Measurements from ENCODE around the gene TOM1.

DNA sequence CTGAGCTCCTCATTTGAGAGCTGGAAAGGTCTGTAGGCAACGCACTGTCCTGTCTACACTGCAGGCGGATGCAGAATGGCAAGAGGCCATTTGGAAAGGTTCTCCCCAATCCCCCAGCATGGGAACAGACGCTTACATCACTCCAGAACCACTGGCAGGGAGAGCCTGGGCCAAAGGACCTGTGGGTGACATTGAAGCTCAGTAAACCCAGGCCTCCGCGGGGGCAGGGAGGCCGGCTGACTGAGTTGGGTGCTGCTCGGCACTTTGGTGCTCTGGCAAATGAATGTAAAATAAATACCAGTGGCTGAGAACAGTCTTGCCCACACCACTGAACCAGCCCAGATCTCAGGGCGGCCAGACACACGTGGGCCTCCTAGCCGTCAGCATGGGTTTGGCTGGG is 22.4 kb downstream of the TOM1 start:
- no peak for TF ChIP-seq POLR2AphosphoS5 (IDR thresholded peaks at IDR 0.05; ENCODE audit: low read depth, low read length)
- no peak for TF ChIP-seq TAF1 (IDR thresholded peaks at IDR 0.05; ENCODE audit: borderline replicate concordance, insufficient read depth, low read length)
- TF ChIP-seq, protein P1, sequence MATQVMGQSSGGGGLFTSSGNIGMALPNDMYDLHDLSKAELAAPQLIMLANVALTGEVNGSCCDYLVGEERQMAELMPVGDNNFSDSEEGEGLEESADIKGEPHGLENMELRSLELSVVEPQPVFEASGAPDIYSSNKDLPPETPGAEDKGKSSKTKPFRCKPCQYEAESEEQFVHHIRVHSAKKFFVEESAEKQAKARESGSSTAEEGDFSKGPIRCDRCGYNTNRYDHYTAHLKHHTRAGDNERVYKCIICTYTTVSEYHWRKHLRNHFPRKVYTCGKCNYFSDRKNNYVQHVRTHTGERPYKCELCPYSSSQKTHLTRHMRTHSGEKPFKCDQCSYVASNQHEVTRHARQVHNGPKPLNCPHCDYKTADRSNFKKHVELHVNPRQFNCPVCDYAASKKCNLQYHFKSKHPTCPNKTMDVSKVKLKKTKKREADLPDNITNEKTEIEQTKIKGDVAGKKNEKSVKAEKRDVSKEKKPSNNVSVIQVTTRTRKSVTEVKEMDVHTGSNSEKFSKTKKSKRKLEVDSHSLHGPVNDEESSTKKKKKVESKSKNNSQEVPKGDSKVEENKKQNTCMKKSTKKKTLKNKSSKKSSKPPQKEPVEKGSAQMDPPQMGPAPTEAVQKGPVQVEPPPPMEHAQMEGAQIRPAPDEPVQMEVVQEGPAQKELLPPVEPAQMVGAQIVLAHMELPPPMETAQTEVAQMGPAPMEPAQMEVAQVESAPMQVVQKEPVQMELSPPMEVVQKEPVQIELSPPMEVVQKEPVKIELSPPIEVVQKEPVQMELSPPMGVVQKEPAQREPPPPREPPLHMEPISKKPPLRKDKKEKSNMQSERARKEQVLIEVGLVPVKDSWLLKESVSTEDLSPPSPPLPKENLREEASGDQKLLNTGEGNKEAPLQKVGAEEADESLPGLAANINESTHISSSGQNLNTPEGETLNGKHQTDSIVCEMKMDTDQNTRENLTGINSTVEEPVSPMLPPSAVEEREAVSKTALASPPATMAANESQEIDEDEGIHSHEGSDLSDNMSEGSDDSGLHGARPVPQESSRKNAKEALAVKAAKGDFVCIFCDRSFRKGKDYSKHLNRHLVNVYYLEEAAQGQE (IDR thresholded peaks at IDR 0.05; ENCODE audit: insufficient read depth in 1 of 2, low read depth in 2 of 2, low read length in 2 of 2) = no peak
- TF ChIP-seq SIN3A (IDR thresholded peaks at IDR 0.05; ENCODE audit: borderline replicate concordance, insufficient read depth, low read length) = no peak
- TF ChIP-seq FOXP2 (optimal IDR thresholded peaks at IDR 0.05; ENCODE audit: borderline replicate concordance, extremely low read depth, extremely low read length, insufficient read depth) = no peak

Measured in PFSK-1 (cell line).